NCI-H446 (cell line): Measurements from ENCODE around the gene GLP1R.

Experiments used
- DNase-seq, 2 experiments: peaks; one replicate each; lab custom pipeline; 2025; lab: John Stamatoyannopoulos, UW

GLP1R gene

DNA sequence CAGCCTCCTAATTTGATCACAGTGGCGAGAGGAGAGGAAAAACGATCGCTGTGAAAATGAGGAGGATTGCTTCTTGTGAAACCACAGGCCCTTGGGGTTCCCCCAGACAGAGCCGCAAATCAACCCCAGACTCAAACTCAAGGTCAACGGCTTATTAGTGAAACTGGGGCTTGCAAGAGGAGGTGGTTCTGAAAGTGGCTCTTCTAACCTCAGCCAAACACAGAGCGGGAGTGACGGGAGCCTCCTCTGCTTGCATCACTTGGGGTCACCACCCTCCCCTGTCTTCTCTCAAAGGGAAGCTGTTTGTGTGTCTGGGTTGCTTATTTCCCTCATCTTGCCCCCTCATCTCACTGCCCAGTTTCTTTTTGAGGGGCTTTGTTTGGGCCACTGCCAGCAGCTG, 37.7 kb downstream of the GLP1R start:
- no peak for DNase-seq

GRCh38 chr6:39086711-39087110, 38.1 kb downstream of the GLP1R start:
- DNase-seq, result no peak

DNA sequence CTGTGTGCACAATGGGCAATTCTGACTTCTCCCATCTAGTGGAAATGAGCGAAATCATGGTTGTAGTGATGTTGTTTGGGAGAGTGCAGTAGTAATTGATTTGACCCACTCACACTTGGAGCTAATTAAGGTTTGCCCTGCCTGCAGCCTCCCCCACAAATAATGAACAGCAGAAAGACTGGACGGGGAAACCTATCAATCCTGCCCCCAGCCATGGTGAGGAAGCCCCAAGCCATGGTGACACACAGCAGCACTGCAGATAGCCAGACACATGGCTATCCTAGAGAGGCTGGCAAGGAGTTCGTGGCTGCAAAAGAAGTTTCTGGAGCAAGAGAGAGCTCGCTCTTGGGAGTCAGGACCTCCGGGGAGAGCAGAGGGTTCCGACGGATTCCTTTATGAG, 38.6 kb downstream of the GLP1R start:
- no peak for DNase-seq

- no peak for DNase-seq
These were observed 39.8 kb downstream of the GLP1R start for GRCh38 chr6:39088331-39088730.

- no peak for DNase-seq
These were observed 41.5 kb downstream of the GLP1R start for GRCh38 chr6:39090036-39090435.

- DNase-seq, result no peak
These were observed 42.6 kb downstream of the GLP1R start for GRCh38 chr6:39091220-39091619.

DNA sequence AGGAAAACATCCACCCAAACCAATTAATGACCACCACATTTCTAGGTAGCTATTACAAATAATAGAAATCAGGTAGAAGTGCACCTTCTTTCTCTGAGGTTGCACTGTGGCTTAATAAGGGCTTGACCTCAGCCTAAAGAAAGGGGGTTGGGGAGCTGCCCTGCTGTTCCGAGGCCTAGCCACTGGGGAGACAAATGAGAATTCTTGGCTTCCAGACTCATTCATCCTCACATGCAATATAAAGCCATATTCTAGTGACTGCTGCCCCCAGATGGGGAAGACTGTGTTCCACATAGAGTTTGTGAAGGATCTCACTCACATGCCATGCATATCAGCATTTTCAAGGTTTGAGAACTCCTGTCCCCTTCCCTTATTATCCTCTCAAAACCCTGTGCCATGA, 43.5 kb downstream of the GLP1R start:
- peak; percentile 6 to 25 for DNase-seq

- DNase-seq, result no peak
These were observed 44.6 kb downstream of the GLP1R start for GRCh38 chr6:39093149-39093708.

DNA sequence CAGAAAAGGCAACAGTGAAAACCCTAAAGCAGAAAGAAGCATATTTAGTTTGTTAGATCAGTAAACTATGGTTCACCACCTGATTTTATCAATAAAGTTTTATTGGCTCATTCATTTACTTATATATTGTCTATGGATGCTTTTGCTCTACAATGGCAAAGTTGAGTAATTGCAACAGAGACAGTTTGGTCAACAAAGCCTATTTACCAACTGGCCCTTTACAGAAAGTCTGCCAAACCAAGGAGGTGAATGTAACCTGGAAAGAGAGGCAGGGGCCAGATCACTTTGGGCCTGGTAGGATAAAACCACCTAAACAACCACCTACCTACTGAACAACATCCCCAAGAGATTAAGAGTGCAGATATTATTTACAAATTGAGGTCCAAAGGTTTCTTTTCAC, 47.0 kb downstream of the GLP1R start:
- DNase-seq, result no peak

DNA sequence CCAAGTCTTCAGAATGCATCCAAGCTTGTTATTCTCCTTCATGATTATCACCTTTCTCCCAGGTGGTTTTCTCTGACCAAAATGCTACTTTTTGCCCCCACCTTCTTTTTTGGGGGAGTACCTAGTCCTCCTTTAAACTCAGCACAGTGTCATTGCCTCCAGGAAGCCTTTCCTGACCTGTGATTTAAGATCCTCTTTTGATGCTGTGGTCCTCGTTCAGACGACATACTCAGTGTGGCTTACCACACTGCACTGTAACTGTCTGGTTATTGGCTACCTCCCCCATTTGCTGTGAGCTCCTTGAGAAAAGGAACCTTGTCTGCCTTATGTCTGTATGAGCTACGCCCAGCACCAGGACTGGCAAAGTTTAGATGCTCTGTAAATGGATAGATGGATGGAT, 51.8 kb downstream of the GLP1R start:
- no peak for DNase-seq

- peak in 1 of 2 experiments; percentile 20 for DNase-seq
These were observed 53.7 kb downstream of the GLP1R start for GRCh38 chr6:39102071-39102820.

GRCh38 chr6:39102821-39103136, 54.2 kb downstream of the GLP1R start:
- DNase-seq, result no peak

GRCh38 chr6:39104528-39104927, 55.9 kb downstream of the GLP1R start:
- no peak for DNase-seq

DNA sequence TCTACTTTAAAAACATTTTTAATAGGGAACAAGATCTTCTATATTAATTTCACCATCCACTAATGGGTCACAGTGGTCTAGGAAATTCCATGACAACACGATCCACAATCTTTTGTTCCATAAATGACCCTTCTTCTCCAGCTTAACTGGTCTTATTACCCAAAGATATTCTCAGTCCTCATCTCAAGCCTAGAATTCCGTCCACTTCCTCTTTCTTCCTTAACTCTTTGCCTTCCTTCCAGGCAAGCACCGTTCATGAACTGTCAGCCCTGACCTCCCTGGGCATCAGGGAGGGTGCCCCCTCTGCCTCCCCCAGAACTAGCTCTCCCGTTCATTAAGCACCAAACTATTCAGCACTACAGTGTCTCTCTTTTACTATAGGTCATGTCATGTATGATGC, 58.5 kb downstream of the GLP1R start:
- no peak for DNase-seq

DNA sequence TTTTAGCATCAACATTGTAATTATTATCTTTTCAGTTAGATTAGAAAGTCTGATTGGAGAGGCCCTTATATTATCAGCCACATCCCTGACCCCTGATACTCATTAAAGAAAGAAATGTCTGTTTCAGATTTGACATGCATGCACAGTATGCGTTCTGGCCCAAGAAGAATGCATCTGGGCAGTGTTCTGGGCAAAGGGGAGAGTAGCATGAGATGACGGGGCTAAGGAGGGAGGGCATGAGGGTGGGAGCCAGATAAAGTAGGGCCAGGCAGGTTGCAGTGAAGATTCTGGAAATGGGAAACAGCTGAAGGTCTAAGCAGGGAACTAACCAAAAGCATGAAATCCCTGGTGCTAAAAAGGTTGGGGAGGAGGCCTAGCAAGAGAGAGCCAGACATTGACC, 59.1 kb downstream of the GLP1R start:
- DNase-seq, result no peak

DNA sequence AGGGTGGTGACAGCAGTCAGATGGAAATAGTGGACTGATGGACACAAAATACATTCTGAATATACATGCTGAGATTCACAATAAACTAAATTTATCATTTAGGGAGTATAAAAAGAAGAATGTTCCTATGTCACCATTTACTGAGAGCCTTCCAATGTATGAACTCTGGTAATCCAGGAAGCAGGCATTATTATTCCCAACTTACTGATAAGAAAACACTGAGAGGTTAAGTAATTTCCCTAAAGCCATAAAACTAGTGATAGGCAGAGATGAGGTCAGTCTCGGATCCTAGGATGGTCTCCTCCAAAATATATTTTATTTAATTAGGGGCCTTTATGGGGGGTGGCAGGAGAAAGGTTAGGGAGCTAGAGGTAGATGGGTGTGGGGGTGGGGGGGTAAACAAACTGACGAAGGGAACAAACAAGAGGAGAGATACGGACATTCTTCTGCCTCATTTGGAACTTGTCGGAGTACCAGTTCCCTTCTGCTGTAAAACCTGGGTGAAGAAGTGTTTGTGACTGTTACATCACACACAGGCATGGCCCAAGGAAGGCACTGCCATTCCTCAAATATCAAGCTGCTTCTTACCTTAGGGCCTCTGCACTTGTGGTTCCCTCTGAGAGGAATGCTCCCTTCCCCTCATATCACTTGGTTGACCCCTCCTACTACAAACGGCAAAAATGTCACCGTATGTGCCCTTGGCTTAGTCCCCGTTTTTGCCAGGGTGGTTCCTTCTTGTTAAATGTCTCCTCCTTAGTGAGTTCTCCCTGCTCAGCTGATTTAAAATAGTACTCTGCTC, 59.7 kb downstream of the GLP1R start:
- DNase-seq, result no peak

GRCh38 chr6:39111280-39111679, 62.7 kb downstream of the GLP1R start:
- DNase-seq, result no peak

- DNase-seq, result no peak
These were observed 65.2 kb downstream of the GLP1R start for GRCh38 chr6:39113788-39114187.

DNA sequence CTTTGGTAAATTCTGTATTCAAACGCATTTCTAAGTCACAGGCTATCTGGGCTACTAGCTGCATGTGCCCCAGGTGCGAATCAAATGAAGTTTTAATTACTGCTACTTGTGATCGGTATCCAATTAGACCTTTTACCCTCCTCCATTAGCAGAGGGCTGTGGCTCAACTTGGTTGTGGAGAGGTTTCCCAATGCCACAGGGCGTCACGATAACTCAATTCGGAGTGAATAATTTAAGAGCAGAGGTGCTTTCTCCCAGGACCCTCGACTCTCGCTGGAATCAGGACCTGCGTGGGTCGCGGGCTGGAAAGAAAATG, 65.8 kb downstream of the GLP1R start:
- DNase-seq, result no peak

DNA sequence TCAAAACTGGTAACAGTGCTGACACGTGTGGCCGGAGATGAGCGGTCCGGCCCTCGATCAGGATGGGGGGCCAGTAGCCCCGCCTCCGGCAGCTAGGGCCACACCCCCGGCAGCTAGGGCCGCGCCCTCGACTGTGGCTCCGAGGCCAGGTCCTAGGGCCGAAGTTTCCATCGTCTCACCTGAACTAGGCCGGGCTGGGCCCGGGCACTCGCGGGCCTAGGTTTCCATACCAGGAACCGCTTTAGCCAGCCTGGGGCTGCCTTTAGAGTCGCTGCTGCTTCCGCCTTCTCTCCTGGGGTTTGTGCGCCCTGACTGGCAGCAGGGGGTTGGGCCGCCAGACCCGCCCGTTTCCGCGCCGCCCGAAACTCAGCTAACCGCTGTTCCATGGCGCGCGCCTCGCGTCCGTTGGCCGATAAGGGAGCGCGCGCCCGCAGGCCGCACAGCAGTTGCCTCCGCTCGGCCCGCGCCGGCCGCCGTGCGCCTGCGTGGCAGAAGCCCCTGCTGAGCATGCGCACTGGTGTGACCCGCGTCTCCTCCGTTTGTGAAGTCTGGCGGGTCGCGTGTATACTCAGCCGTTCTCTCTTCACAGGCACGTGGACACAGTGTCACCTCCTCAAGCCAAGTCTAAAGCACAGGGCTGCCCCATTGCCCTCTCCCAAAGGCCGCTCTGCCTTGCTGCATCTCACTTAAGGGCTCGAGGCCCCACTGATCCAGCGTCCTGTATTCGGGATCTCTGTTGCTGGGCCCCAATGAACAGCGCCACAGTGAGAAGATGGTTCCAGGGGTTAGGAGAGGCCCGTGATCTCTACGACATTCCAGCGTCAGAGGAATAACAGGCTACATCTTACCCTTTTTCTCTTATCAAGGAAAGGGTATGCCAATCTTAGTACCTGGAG, 66.4 kb downstream of the GLP1R start, which contains the start of gene SAYSD1:
Gene SAYSD1, minus strand, starts transcription at position 483 of the 896 bp plus-strand sequence. Its CDS starts 97 bp downstream, at position 386.
- peak; percentile 86 to 97 for DNase-seq

DNA sequence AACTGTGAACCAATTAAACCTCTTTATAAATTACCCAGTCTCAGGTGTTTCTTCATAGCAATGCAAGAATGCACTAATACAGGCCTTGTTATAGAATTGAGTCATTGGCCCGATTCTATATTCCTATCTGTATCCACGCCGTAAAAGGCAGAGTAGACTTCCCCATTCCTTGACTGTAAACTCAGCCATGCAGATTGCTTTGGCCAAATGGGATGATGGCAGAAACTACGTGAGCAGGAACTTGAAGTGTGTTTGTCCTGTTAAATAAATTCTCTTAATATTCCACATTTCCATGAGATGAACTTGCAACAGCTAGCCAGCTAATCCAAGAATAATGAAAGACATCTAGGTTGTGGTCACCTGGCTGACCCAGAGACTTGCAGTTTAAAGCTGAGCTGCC, 70.3 kb downstream of the GLP1R start:
- no peak for DNase-seq

DNA sequence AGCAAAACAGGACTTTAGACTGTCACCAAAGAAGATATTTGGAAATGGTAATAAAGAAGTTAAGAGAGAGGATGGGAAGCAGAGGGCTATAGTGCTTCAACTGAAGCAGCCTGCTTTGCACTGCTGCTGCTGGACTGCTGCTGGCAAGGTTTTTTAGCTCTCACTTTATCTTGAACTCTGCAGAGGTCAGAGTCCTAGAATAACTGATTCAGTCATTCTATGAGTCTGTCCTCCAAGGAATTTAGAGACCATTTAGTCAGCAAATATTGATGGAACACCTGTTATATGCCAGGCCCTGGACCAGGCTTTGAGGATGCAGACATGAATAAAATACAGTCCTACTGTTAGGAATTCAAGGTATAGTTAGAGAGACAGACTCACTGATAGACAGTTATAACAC, 75.5 kb downstream of the GLP1R start:
- DNase-seq, result no peak
